Progenitor cell of endocrine pancreas (in vitro differentiated cells): Measurements from ENCODE around the gene CNTN1. TPM values are rescaled to one million over a fixed set of nuclear protein-coding genes. Genes with fewer than 3 reads are reported as not detected.

ENCODE experiments used
- DNase-seq: peaks from one replicate; pipeline ENCODE4 v3.0.0; 2021; ENCODE audit warnings: low spot score; ENCODE audit not compliant: unreplicated experiment
- H3K27ac Mint-ChIP-seq: 2 replicates; pipeline ENCODE4 v1.8.0; 2021; ENCODE audit warnings: mild to moderate bottlenecking, moderate library complexity, mixed read lengths
- H3K27me3 Mint-ChIP-seq: 2 replicates; pipeline ENCODE4 v1.8.0; 2021; ENCODE audit warnings: mixed read lengths
- H3K36me3 Mint-ChIP-seq: 2 replicates; pipeline ENCODE4 v1.8.0; 2022; ENCODE audit warnings: mixed read lengths; ENCODE audit not compliant: insufficient read depth
- H3K4me1 Mint-ChIP-seq: 2 replicates; pipeline ENCODE4 v1.8.0; 2021; ENCODE audit warnings: low read depth, mixed read lengths
- H3K4me3 Mint-ChIP-seq: 2 replicates; pipeline ENCODE4 v1.8.0; 2021; ENCODE audit warnings: low read depth, mild to moderate bottlenecking, moderate library complexity, mixed read lengths
- H3K9me3 Mint-ChIP-seq: 2 replicates; pipeline ENCODE4 v1.8.0; 2021; ENCODE audit warnings: low read depth, mixed read lengths
- total RNA-seq: library from RNA; stranded (reverse); gene quantifications from 2 replicates; pipeline ENCODE4 v1.2.1, GENCODE V29; 2021
- TF ChIP-seq, protein P1 (sequence below): fragments of 200-600 bp; sonication (generic); IDR thresholded peaks from one replicate; pipeline ENCODE4 v1.5.0; 2021; ENCODE audit warnings: antibody characterized with exemption, mild to moderate bottlenecking; ENCODE audit not compliant: unreplicated experiment

The CNTN1 gene
- total RNA-seq, 1 donor from 2014 or later, result 3.1 TPM

DNA sequence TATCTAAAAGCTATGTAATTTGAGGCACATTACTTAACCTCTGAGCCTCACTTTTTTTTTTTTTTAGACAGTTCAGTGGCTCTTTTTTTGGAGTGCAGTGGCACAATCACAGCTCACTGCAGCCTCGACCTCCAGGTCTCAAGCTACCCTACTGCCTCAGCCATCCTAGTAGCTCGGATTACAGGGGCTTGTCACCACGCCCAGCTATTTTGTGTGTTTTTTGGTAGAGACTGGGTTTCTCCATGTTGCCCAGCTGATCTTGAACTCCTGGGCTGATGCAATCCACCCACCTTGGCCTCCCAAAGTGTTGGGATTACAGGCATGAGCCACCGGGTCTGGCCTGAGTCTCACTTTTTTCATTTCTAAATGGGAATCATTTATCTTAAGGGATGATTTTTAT is 303.9 kb downstream of the CNTN1 start:
- Mint-ChIP-seq H3K4me3 (no peak overlapping the region), H3K36me3 (no peaks in the 10 kb centered on the region), H3K27ac (no peak overlapping the region), H3K27me3 (no peaks in the 10 kb centered on the region), H3K9me3 (peaks cover 3% of the 10 kb centered on the region), H3K4me1 (no peaks in the 10 kb centered on the region)
- DNase-seq, result no peak
- TF ChIP-seq, protein P1, sequence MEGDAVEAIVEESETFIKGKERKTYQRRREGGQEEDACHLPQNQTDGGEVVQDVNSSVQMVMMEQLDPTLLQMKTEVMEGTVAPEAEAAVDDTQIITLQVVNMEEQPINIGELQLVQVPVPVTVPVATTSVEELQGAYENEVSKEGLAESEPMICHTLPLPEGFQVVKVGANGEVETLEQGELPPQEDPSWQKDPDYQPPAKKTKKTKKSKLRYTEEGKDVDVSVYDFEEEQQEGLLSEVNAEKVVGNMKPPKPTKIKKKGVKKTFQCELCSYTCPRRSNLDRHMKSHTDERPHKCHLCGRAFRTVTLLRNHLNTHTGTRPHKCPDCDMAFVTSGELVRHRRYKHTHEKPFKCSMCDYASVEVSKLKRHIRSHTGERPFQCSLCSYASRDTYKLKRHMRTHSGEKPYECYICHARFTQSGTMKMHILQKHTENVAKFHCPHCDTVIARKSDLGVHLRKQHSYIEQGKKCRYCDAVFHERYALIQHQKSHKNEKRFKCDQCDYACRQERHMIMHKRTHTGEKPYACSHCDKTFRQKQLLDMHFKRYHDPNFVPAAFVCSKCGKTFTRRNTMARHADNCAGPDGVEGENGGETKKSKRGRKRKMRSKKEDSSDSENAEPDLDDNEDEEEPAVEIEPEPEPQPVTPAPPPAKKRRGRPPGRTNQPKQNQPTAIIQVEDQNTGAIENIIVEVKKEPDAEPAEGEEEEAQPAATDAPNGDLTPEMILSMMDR, result no peak

DNA sequence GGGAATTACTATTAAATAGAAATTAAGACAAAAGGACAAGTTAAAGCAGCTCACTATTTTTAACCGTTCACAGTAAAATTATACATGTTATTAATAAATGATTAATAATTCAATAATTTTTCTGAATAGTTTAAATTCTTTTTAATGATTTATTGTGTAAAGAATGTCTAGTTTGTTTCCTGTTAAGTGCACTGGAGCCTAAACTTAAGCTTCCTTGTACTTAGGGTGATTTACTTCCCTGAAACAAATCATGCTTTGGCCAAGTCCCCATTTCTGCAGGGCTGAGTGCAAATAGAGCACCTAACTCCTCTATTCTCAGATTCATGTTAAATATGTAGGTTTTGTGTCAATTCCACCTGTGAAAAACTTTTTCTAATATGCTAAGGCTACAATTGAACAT is 307.0 kb downstream of the CNTN1 start:
- H3K9me3 Mint-ChIP-seq, result peaks cover 24% of the 10 kb centered on the region
- no peaks in the 10 kb centered on the region for H3K27me3 Mint-ChIP-seq
- no peak for DNase-seq
- TF ChIP-seq, protein P1, result no peak
- H3K36me3 Mint-ChIP-seq, result no peaks in the 10 kb centered on the region
- no peak overlapping the region for H3K4me3 Mint-ChIP-seq
- H3K27ac Mint-ChIP-seq, result no peak overlapping the region
- H3K4me1 Mint-ChIP-seq, result no peaks in the 10 kb centered on the region

DNA sequence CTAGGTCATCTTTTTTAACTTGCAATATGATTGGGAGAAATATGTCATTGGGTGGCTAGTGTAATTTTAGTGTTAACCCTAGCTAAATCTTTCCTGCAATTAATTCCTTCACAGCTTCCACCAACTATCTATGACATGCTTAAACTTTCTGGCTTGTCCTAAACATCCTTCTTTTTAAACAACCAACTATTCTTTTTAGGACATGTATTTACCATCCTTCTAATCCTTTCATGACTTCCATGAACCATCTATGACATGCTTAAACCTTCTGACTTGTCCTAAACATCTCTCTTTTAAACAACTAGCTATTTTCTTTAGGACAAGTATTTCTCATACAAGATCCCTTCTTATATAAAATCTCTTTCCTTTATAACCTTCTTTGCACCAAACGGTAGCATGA is 316.2 kb downstream of the CNTN1 start:
- Mint-ChIP-seq H3K9me3 (peaks cover 70% of the 10 kb centered on the region), H3K36me3 (peaks cover 2% of the 10 kb centered on the region), H3K4me1 (no peaks in the 10 kb centered on the region), H3K27ac (no peak overlapping the region), H3K27me3 (no peaks in the 10 kb centered on the region), H3K4me3 (no peak overlapping the region)
- TF ChIP-seq, protein P1, result no peak
- DNase-seq, result no peak

DNA sequence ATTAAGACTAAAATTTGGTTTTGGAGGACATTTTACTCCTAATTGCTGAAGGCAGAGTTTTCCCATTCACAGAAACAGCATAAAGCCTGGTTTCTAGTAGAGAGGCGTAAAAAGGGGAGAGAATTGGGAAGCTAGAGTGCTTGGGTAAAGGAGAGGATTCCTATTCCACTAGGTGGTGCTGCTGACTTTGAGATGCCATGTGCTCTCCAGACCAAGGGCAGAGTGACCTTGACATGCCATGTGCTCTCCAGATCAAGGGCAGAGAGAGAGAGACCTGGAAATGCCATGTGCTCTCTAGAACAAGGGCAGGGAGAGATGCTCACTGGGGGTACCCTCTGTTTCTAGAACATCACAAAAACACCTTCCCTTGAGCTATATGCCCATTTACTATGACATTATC is 319.7 kb downstream of the CNTN1 start:
- TF ChIP-seq, protein P1, result no peak
- no peak overlapping the region for H3K27ac Mint-ChIP-seq
- H3K4me1 Mint-ChIP-seq, result no peaks in the 10 kb centered on the region
- DNase-seq, result no peak
- no peaks in the 10 kb centered on the region for H3K36me3 Mint-ChIP-seq
- no peak overlapping the region for H3K4me3 Mint-ChIP-seq
- H3K9me3 Mint-ChIP-seq, result peaks cover 44% of the 10 kb centered on the region
- no peaks in the 10 kb centered on the region for H3K27me3 Mint-ChIP-seq

DNA sequence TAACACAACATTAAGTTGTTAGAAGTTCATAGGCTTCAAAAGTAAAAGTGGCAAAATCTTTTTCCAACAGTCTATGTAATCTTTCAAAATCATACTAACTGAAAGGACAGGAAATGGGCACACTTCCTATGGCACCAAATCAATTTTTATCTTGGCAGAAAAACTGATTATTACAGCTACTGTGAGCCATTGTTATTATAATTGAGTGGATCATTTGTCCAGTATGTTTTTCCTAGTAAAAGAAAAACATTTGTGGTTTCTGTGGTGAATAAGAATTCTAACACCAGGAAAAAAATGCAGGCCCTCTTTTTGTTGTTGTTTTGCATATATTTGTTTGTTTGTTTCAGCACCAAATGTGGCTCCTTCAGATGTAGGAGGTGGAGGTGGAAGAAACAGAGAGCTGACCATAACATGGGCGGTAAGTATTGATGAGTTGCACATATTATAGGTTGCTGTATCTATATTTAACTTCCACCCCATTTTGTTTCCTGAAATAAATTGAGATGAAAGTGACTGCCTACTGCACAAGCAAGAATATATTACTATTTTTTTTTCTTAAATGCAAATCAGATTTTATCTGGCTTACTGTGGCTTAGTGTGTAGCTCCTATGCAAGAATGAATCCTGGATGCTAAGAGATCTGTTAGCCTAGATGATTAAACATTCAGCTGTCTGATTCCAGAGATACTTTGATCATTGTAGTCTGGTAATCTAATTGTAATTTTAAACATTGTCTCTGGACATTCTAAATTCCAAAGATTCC is 321.8 kb downstream of the CNTN1 start:
- H3K27ac Mint-ChIP-seq, result no peak overlapping the region
- H3K36me3 Mint-ChIP-seq, result no peaks in the 10 kb centered on the region
- H3K4me3 Mint-ChIP-seq, result no peak overlapping the region
- H3K4me1 Mint-ChIP-seq, result no peaks in the 10 kb centered on the region
- H3K27me3 Mint-ChIP-seq, result no peaks in the 10 kb centered on the region
- DNase-seq, result no peak
- TF ChIP-seq, protein P1, result no peak
- H3K9me3 Mint-ChIP-seq, result peaks cover 26% of the 10 kb centered on the region
